GM10266 (cell line): ENCODE results near the gene PTPA.

Source experiments
- DNase-seq: peaks from one replicate; pipeline ENCODE4 v3.0.0; 2012; ENCODE audit errors: extremely low spot score
- TF ChIP-seq, protein P1 (sequence below): IDR thresholded peaks from 2 replicates; pipeline ENCODE4 v1.5.1; 2012; ENCODE audit warnings: mild to moderate bottlenecking, low read depth; ENCODE audit not compliant: control insufficient read depth, insufficient read depth; ENCODE audit errors: missing control alignments

Gene PTPA

DNA sequence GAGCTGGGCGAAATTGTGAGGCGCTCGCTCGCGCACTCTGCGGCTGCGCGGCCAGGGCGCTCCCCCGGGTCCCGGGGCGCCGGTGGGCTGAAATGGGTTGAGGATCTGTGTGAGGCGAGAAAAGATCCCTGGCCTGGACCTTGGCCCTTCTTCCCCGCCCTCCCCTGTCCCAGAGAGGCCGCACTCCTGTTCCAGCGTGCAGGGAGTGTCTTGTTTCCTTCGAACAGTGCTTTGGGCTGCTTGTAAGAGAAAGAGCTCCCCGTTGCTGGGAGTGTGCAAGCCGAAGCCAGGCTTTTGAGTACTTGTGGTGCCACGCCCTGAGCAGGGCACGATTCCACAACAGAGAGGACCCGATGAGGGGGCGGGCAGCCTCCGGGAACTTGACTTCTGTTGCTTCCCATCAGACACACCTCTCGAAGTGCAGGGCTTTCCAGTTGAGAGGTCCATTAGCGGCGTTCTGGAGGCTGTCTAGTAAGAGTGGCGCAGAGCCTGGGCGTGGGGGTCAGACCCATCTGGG is 29.8 kb upstream of the PTPA start:
- peak; percentile 95 for DNase-seq
- TF ChIP-seq, protein P1, sequence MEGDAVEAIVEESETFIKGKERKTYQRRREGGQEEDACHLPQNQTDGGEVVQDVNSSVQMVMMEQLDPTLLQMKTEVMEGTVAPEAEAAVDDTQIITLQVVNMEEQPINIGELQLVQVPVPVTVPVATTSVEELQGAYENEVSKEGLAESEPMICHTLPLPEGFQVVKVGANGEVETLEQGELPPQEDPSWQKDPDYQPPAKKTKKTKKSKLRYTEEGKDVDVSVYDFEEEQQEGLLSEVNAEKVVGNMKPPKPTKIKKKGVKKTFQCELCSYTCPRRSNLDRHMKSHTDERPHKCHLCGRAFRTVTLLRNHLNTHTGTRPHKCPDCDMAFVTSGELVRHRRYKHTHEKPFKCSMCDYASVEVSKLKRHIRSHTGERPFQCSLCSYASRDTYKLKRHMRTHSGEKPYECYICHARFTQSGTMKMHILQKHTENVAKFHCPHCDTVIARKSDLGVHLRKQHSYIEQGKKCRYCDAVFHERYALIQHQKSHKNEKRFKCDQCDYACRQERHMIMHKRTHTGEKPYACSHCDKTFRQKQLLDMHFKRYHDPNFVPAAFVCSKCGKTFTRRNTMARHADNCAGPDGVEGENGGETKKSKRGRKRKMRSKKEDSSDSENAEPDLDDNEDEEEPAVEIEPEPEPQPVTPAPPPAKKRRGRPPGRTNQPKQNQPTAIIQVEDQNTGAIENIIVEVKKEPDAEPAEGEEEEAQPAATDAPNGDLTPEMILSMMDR = no peak

DNA sequence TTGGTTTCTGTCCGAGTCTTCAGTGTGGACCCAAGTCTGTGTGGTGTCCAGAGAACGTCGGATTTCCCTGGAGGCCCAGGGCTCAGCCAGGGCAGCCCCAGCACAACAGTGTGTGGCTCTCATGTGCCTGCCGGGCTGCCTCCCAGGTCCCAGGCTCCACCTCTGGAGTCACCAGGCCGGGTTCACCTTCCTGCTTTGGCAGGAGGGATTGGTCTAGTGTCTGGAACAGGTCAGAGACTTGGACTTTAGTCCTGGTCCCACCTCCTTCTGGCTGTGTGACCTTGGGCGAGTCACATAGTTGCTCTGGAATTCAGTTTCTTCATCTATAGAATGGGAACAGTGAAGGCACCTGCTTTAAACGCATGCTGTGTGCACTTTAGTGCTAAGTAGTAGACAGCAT is 27.1 kb upstream of the PTPA start:
- no peak for DNase-seq
- TF ChIP-seq, protein P1 = no peak

DNA sequence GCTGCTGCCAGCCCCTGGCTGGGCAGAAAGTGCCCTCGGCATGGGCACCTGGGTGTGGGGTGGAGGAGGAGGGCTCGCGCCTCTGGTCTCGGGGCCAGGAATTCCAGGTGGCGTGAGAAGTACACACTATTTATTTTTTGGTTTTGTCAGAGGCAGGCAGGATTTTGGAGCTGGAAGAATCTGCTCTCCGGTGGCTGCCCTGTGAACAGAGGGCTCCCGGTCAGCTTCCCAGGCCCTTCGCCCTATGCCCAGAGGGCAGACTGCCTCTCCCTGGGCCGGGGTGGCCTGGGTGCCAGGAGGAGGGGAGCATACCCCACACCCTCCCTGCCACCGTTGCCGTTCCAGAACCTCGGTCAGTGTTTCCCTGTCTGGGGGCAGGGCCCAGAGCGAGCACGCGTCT is 22.0 kb upstream of the PTPA start:
- no peak for DNase-seq
- TF ChIP-seq, protein P1 = no peak

DNA sequence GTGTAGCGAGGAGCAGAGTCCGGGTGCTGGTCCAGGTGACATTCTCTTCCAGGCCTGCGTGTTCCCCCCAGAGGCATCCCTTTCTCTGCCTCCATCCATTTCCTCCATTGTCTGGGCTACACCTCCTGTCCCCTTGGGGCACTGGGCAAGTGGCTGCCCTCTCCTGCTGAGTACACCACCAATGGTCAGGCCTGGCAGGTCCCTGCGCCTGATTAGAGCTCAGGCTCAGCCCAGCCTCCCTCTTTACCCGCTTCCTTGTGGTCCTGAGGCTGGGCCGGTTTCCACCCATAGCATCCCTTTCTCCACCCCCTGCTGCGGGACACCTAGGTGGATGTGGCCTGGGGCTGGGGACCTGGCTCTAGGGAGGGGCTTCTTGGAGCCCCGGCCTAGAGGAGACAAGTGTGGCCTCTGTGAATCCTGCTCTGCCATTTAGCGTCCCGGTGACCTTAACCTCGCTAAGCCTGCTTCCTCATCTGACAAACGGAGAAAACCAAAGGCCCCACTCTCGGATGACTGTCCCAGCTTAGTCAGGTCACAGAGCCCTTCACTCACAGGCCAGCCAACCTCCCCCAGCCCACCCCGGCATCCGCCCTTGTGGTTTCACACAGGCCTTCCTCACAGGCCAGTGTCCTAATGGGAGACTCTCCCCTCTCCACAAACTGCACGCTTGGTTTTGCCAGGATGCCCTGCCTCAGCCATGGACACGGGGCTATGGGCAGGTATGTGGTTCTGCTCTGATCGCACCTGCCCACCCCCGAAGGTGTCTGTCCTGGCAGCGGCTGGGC is 17.4 kb upstream of the PTPA start:
- TF ChIP-seq, protein P1 = no peak
- no peak for DNase-seq

DNA sequence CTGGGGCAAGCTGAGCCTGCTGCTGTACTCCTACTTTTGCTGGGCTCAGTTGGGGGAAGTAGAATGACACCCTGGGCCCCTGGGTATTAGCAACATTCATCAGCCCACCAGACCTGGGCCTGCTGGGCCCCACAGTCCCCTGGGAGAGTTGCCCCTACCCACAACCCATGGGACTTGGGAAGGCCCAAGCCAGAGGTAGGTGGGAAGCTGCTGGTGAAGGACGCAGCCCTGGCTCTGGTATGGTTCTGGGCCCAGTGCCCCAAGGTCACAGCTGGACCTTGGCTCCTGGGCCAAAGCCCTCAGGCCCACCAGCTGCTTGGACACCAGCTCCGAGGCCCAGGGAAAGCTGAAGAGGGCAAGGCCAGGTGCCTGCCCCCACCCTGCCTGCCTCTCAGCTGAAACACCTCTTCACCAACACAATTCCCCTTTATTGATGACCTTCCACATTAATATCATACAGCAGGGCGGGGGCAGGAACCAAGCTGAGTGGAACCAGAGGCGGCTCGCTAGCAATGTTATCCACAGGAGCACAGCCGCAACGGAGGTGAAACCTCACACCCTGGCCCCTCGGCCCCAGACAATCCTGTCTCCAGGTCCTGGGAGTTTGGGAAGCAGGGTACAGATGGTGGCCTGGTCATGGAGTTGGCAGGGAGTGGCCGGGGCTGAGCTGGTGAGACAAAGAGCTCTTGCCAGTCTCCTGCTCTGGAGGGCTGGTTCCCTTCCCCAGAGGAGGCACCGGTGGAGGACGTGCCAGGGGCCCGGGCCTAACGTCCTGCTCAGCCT is 16.6 kb upstream of the PTPA start:
- DNase-seq = no peak
- TF ChIP-seq, protein P1 = no peak

DNA sequence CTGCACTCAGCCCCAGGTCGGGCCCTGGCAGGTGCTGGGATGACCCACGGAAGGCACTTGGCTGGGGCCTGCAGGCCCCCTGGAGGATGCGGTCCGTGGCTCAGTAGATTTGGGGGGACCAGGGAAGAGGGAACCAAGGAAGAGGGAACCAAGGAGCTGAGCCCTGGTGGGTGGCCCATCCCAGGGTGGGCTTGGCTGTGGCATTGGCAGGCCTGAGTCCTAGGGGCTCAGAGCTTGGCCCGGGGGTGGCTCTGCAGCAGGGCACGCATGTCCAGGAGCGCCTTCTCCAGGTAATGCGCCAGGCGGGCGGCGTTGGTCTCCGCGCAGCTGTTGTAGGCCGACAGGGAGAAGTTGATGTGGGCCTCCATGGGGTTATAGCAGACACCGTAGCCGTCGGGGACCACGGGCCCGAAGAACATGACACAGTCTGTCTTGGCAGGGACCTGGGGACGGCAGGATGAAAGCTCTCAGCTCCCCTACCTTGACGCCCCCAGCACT is 16.0 kb upstream of the PTPA start:
- no peak for DNase-seq
- TF ChIP-seq, protein P1 = no peak
